GM21367 (cell line): Measurements from ENCODE around the gene ATF6.

Source experiments
- ATAC-seq: cut with Tn5 transposase; IDR thresholded peaks from one replicate; pipeline ENCODE4 v1.9.1; 2021; ENCODE audit not compliant: unreplicated experiment

ATF6 gene

GRCh38 chr1:161989108-161989507, 223.0 kb downstream of the ATF6 start:
- no peak for ATAC-seq

- no peak for ATAC-seq
Observed at GRCh38 chr1:161989786-161990185, 223.7 kb downstream of the ATF6 start.

- no peak for ATAC-seq
Observed at GRCh38 chr1:161993576-161993975, 227.5 kb downstream of the ATF6 start.

GRCh38 chr1:161994175-161994668, 228.1 kb downstream of the ATF6 start:
- no peak for ATAC-seq

GRCh38 chr1:161997152-161997551, 231.0 kb downstream of the ATF6 start:
- no peak for ATAC-seq

- no peak for ATAC-seq
Observed at GRCh38 chr1:161998811-161999210, 232.7 kb downstream of the ATF6 start.

- no peak for ATAC-seq
Observed at GRCh38 chr1:161999301-162000052, 233.4 kb downstream of the ATF6 start.

- ATAC-seq = no peak
Observed at GRCh38 chr1:162000053-162000420, 233.9 kb downstream of the ATF6 start.

- ATAC-seq = no peak
Observed at GRCh38 chr1:162003061-162003829, 237.1 kb downstream of the ATF6 start.

GRCh38 chr1:162003830-162004215, 237.7 kb downstream of the ATF6 start:
- no peak for ATAC-seq

- no peak for ATAC-seq
Observed at GRCh38 chr1:162004441-162004950, 238.4 kb downstream of the ATF6 start.

GRCh38 chr1:162006081-162006480, 240.0 kb downstream of the ATF6 start:
- no peak for ATAC-seq

GRCh38 chr1:162007466-162007865, 241.3 kb downstream of the ATF6 start:
- no peak for ATAC-seq

GRCh38 chr1:162008799-162009198, 242.7 kb downstream of the ATF6 start:
- no peak for ATAC-seq

- ATAC-seq = no peak
Observed at GRCh38 chr1:162009501-162010174, 243.5 kb downstream of the ATF6 start.

GRCh38 chr1:162010175-162010506, 244.0 kb downstream of the ATF6 start:
- ATAC-seq = no peak

- ATAC-seq = no peak
Observed at GRCh38 chr1:162011337-162012012, 245.4 kb downstream of the ATF6 start.

GRCh38 chr1:162013289-162013688, 247.2 kb downstream of the ATF6 start:
- no peak for ATAC-seq
